OCI-LY3 (cell line): ENCODE measurements around the gene ICAM2.

Experiments used
- H2AFZ ChIP-seq: fragments of 200-600, 300-600 bp; shearing (Covaris generic); 2 replicates; pipeline ENCODE4 v1.6.0; 2014; ENCODE audit warnings: antibody characterized with exemption, low read depth, low read length
- H3K27ac ChIP-seq: fragments of 200-600, 300-600 bp; sonication (generic); 2 replicates; pipeline ENCODE4 v1.5.1; 2014; ENCODE audit warnings: mild to moderate bottlenecking, low read length, moderate library complexity, mixed read lengths
- H3K27me3 ChIP-seq: fragments of 200-600, 300-600 bp; sonication (generic); 2 replicates; pipeline ENCODE4 v1.6.1; 2014; ENCODE audit warnings: low read depth, low read length, mixed read lengths
- H3K36me3 ChIP-seq: fragments of 200-600, 300-600 bp; sonication (generic); replicated peaks from 2 replicates; pipeline ENCODE3; 2014; ENCODE audit warnings: low read depth, low read length, mixed read lengths
- H3K4me1 ChIP-seq: fragments of 300-600, 200-600 bp; sonication (generic); 2 replicates; pipeline ENCODE4 v1.6.1; 2014; ENCODE audit warnings: low read length, mixed read lengths
- H3K4me2 ChIP-seq: fragments of 200-600, 300-600 bp; sonication (generic); 2 replicates; pipeline ENCODE4 v1.6.1; 2014; ENCODE audit warnings: low read length, mixed read lengths
- H3K4me3 ChIP-seq: fragments of 300-600, 200-600 bp; sonication (generic); 2 replicates; pipeline ENCODE4 v1.5.1; 2014; ENCODE audit warnings: antibody characterized with exemption, mild to moderate bottlenecking, low read length, moderate library complexity
- H3K79me2 ChIP-seq: fragments of 300-600, 200-600 bp; shearing (Covaris generic); 2 replicates; pipeline ENCODE4 v1.6.1; 2014; ENCODE audit warnings: mild to moderate bottlenecking, low read length, mixed read lengths
- H3K9ac ChIP-seq: fragments of 300-600, 200-600 bp; shearing (Covaris generic); 2 replicates; pipeline ENCODE4 v1.6.0; 2014; ENCODE audit warnings: mild to moderate bottlenecking, low read length, moderate library complexity
- H3K9me3 ChIP-seq: fragments of 200-600, 300-600 bp; shearing (Covaris generic); 2 replicates; pipeline ENCODE4 v1.6.1; 2014; ENCODE audit warnings: low read length, mixed read lengths; ENCODE audit not compliant: insufficient read depth
- H4K20me1 ChIP-seq: fragments of 200-600, 300-600 bp; sonication (generic); 2 replicates; pipeline ENCODE4 v1.6.1; 2016; ENCODE audit warnings: low read length, mixed read lengths; ENCODE audit not compliant: insufficient read depth
- EZH2phosphoT487 ChIP-seq: fragments of 200-600 bp; shearing (Covaris generic); IDR thresholded peaks from 2 replicates; pipeline ENCODE4 v1.6.1; 2018; ENCODE audit warnings: antibody characterized with exemption, mixed run types, low read depth
- TF ChIP-seq, protein P1 (sequence below): fragments of 200-600, 300-600 bp; sonication (generic); IDR thresholded peaks from 2 replicates; pipeline ENCODE4 v1.5.1; 2014; ENCODE audit warnings: antibody characterized with exemption, low read length, low read depth

The ICAM2 gene

DNA sequence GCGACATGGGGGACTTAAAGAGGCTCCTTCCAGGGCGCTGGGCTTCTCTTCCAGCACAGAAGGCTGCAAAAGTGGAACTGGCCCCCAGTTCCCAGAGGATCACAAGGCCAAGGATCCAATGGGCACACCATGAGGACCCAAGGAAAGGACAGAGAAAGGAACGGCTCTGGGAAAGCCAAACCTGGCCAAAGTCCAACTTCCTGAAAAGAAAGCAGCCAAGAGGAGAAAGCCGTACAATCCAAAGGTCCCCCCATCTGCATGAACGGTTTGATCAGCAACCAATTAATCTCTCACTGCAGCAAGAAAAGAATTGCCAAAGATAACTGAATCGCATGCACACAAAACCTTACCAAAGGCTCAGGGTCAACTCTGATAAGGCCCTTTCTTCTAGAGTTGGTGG lies 19.8 kb upstream of the ICAM2 start:
- no peak overlapping the region for H3K9ac ChIP-seq
- peaks cover 62% of the 10 kb centered on the region for H3K36me3 ChIP-seq
- no peak overlapping the region for H3K27ac ChIP-seq
- no peak overlapping the region for H3K4me3 ChIP-seq
- H2AFZ ChIP-seq, result no peak overlapping the region
- no peak overlapping the region for H3K4me2 ChIP-seq
- no peak for TF ChIP-seq EZH2phosphoT487
- TF ChIP-seq, protein P1, sequence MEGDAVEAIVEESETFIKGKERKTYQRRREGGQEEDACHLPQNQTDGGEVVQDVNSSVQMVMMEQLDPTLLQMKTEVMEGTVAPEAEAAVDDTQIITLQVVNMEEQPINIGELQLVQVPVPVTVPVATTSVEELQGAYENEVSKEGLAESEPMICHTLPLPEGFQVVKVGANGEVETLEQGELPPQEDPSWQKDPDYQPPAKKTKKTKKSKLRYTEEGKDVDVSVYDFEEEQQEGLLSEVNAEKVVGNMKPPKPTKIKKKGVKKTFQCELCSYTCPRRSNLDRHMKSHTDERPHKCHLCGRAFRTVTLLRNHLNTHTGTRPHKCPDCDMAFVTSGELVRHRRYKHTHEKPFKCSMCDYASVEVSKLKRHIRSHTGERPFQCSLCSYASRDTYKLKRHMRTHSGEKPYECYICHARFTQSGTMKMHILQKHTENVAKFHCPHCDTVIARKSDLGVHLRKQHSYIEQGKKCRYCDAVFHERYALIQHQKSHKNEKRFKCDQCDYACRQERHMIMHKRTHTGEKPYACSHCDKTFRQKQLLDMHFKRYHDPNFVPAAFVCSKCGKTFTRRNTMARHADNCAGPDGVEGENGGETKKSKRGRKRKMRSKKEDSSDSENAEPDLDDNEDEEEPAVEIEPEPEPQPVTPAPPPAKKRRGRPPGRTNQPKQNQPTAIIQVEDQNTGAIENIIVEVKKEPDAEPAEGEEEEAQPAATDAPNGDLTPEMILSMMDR, result no peak
- no peaks in the 10 kb centered on the region for H4K20me1 ChIP-seq
- H3K4me1 ChIP-seq, result no peaks in the 10 kb centered on the region
- H3K9me3 ChIP-seq, result no peaks in the 10 kb centered on the region
- H3K79me2 ChIP-seq, result no peaks in the 10 kb centered on the region
- H3K27me3 ChIP-seq, result no peaks in the 10 kb centered on the region

DNA sequence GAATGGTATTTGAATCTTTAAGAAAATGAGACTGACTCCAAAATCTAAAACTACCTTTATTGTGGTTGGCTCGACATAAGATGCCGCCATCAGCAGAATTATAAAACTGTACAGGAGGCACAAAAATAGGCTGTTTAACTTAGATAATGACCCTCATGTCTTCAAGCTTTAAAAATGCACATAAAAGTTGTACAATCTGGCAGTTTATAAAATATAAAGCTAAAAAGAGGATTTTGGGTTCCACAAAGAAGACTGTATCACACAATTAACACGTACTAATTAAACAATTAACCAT lies 18.6 kb upstream of the ICAM2 start:
- no peak overlapping the region for H3K4me2 ChIP-seq
- no peaks in the 10 kb centered on the region for H3K9me3 ChIP-seq
- H3K27me3 ChIP-seq, result no peaks in the 10 kb centered on the region
- H2AFZ ChIP-seq, result no peak overlapping the region
- H3K9ac ChIP-seq, result no peak overlapping the region
- H3K36me3 ChIP-seq, result peaks cover 51% of the 10 kb centered on the region
- no peaks in the 10 kb centered on the region for H4K20me1 ChIP-seq
- no peak overlapping the region for H3K27ac ChIP-seq
- H3K4me1 ChIP-seq, result no peaks in the 10 kb centered on the region
- H3K79me2 ChIP-seq, result no peaks in the 10 kb centered on the region
- TF ChIP-seq, protein P1, result no peak
- no peak for TF ChIP-seq EZH2phosphoT487
- H3K4me3 ChIP-seq, result no peak overlapping the region

DNA sequence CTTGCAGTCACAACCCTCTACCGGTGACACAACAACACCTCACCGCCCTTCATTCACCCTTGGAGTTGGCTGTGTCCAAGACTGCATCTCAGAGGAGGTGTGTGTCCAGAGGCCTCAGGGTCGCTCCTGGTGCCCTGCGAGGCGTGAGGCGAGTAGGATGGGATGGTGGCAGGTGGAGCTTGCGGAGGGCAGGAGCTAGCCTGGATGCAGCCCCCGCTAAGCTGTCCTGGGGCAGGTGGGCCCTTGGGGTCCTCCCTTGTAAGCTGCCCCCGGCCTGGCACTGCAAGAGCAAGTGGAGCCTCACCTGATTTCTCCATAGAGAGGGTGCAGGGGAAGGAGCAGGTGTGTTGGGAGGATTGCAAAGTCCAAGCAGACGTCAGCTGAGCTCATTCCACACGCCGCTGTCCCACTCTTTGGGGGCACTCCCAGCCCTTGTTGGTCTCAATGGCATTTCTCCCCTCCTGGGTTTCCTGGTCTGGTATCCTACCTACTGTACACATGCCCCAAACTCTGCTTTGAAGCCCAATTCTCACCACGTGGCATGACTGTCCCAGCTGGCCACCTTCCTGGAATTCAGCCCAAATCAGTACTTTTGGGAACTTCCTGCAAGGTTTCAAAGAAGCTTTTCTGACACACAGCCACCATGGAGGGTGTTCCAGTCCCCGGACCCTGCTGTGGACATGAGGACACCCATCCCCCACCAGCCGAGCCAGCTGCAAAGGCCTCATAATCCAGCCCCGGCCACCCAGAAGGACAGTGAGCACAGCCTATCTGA lies 18.1 kb upstream of the ICAM2 start:
- TF ChIP-seq, protein P1, result no peak
- no peak for TF ChIP-seq EZH2phosphoT487
- H3K36me3 ChIP-seq, result peaks cover 46% of the 10 kb centered on the region
- H3K79me2 ChIP-seq, result no peaks in the 10 kb centered on the region
- H3K9me3 ChIP-seq, result no peaks in the 10 kb centered on the region
- no peaks in the 10 kb centered on the region for H3K4me1 ChIP-seq
- H3K27me3 ChIP-seq, result no peaks in the 10 kb centered on the region
- no peak overlapping the region for H3K4me2 ChIP-seq
- H3K4me3 ChIP-seq, result no peak overlapping the region
- no peaks in the 10 kb centered on the region for H4K20me1 ChIP-seq
- no peak overlapping the region for H3K27ac ChIP-seq
- H2AFZ ChIP-seq, result no peak overlapping the region
- H3K9ac ChIP-seq, result no peak overlapping the region

DNA sequence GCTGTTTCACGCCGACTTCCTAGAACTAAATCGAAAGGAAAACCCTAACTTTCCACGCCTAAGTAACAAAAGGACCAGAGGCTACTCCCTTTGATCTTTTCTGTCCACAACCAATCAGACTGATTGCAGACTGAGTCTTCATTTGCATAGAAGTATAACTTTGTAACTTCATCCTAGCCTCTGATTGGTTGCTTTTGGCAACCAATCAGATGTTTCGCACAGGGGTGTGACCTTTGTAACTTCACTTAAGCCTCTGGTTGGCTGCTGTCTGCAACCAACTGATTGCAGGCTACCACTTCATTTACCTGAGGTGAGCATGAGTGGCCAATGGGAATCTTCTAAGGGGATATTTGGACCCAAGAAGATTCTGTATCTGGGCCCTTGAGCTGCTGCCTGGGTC lies 17.4 kb upstream of the ICAM2 start:
- no peaks in the 10 kb centered on the region for H3K79me2 ChIP-seq
- H4K20me1 ChIP-seq, result no peaks in the 10 kb centered on the region
- H3K27ac ChIP-seq, result no peak overlapping the region

More for the DNA sequence above, 17.4 kb upstream of the ICAM2 start:
- H3K36me3 ChIP-seq, result peaks cover 41% of the 10 kb centered on the region
- H3K4me1 ChIP-seq, result no peaks in the 10 kb centered on the region
- H3K27me3 ChIP-seq, result no peaks in the 10 kb centered on the region
- H2AFZ ChIP-seq, result no peak overlapping the region
- H3K4me3 ChIP-seq, result no peak overlapping the region
- no peak overlapping the region for H3K4me2 ChIP-seq
- no peaks in the 10 kb centered on the region for H3K9me3 ChIP-seq
- H3K9ac ChIP-seq, result no peak overlapping the region
- TF ChIP-seq, protein P1, result no peak
- TF ChIP-seq EZH2phosphoT487, result no peak
